Nephron progenitor cell (in vitro differentiated cells): Measurements from ENCODE around the gene SERPINE2.
A peak's percentile ranks its signal among the peaks of the same experiment; 100 is the strongest.

ENCODE experiments used
- DNase-seq: peaks from one replicate; pipeline ENCODE4 v3.0.0; 2021
- H3K27ac Mint-ChIP-seq: 2 replicates; pipeline ENCODE4 v1.8.0; 2021; ENCODE audit warnings: mild to moderate bottlenecking, moderate library complexity, mixed read lengths
- H3K27me3 Mint-ChIP-seq: 2 replicates; pipeline ENCODE4 v1.8.0; 2021; ENCODE audit warnings: mild to moderate bottlenecking, low read depth, mixed read lengths; ENCODE audit not compliant: poor library complexity
- H3K36me3 Mint-ChIP-seq: 2 replicates; pipeline ENCODE4 v1.8.0; 2021; ENCODE audit warnings: low read depth, mixed read lengths
- H3K4me1 Mint-ChIP-seq: 2 replicates; pipeline ENCODE4 v1.8.0; 2021; ENCODE audit warnings: mixed read lengths
- H3K4me3 Mint-ChIP-seq: 2 replicates; pipeline ENCODE4 v1.8.0; 2021; ENCODE audit warnings: mild to moderate bottlenecking, moderate library complexity, mixed read lengths
- H3K9me3 Mint-ChIP-seq: 2 replicates; pipeline ENCODE4 v1.8.0; 2021; ENCODE audit warnings: mild to moderate bottlenecking, moderate library complexity, mixed read lengths
- TF ChIP-seq, protein P1 (sequence below): fragments of 200-600 bp; sonication (generic); IDR thresholded peaks from 2 replicates; pipeline ENCODE4 v1.5.0; 2021; ENCODE audit warnings: antibody characterized with exemption

Gene SERPINE2

DNA sequence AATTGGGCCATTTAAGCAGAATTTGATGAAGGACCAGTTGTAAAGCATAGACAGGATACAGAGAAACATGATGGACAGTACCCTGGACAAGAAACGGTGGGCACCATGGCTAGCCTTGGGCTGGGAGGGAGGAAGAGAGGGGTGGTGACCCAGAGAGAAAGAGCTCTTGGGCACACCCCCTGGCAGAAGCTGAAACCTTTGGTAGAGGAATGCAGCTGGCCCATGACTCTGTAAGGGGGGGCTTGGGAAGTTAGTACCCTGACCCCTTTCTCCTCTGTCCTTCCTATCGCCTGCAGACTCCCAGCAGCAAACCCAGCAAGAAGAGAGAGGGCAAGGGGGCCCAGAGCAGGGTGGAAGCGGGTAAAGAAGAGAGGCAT lies 49.2 kb downstream of the SERPINE2 start:
- Mint-ChIP-seq H3K4me3 (no peak overlapping the region), H3K36me3 (peaks cover 5% of the 10 kb centered on the region), H3K9me3 (no peaks in the 10 kb centered on the region), H3K27ac (peak overlapping the region; percentile 83), H3K27me3 (no peaks in the 10 kb centered on the region), H3K4me1 (peaks cover 34% of the 10 kb centered on the region)
- no peak for DNase-seq
- TF ChIP-seq, protein P1, sequence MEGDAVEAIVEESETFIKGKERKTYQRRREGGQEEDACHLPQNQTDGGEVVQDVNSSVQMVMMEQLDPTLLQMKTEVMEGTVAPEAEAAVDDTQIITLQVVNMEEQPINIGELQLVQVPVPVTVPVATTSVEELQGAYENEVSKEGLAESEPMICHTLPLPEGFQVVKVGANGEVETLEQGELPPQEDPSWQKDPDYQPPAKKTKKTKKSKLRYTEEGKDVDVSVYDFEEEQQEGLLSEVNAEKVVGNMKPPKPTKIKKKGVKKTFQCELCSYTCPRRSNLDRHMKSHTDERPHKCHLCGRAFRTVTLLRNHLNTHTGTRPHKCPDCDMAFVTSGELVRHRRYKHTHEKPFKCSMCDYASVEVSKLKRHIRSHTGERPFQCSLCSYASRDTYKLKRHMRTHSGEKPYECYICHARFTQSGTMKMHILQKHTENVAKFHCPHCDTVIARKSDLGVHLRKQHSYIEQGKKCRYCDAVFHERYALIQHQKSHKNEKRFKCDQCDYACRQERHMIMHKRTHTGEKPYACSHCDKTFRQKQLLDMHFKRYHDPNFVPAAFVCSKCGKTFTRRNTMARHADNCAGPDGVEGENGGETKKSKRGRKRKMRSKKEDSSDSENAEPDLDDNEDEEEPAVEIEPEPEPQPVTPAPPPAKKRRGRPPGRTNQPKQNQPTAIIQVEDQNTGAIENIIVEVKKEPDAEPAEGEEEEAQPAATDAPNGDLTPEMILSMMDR, result no peak

DNA sequence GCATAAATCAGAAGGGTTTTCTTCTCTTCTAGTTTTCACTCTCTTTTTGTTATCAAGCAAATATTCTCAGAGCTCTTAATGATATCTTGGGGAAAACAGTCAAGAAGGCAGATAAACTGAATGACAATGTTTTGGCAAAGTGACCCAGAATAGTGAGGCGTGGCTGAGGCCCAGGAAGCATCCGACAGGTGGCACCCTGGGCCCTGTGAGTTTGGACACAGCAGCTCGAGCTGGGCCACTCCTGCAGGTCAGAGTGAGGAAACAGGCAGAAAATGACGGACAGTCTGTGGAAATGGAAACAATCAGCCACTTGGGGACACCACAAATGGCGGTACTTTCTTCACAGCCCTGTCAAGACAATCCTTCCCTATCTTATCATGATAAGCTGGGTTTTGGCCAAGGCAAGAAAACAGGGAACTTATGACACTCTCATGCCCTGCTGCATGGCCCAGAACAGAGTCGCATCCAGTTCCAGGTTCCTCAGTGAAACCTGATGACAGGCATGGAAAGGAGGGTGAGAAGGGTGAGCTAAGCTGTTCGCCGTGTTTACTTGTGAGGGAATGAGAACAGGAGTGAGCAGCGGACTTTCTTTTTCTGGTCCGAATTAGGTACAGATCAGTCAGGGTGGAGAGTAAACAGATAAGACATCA lies 49.8 kb downstream of the SERPINE2 start:
- Mint-ChIP-seq H3K36me3 (peaks cover 10% of the 10 kb centered on the region), H3K9me3 (no peaks in the 10 kb centered on the region), H3K4me3 (no peak overlapping the region), H3K27ac (peak overlapping the region; percentile 83), H3K27me3 (no peaks in the 10 kb centered on the region), H3K4me1 (peaks cover 31% of the 10 kb centered on the region)
- TF ChIP-seq, protein P1, result no peak
- DNase-seq, result no peak

DNA sequence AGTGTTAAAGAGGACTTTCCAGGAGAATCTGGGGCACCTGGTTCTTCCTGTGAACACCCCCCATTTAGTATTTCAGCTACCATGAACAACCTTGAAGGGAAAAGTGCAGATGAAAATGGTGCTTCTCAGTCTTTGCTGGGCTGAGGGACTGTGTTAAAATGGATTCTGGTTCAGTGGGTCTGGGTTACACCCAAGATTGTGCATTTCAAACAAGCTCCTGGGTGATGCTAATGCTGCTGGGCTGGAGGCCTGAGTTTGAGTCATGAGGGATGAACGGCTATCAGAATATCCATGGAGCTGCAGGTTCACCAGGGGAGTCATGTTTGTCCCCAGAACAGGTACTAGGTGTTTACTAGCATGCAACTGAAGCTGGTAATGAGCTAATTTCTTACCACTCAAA lies 57.8 kb downstream of the SERPINE2 start:
- Mint-ChIP-seq H3K9me3 (no peaks in the 10 kb centered on the region), H3K4me1 (no peaks in the 10 kb centered on the region), H3K4me3 (no peak overlapping the region), H3K27me3 (no peaks in the 10 kb centered on the region), H3K27ac (no peak overlapping the region), H3K36me3 (peaks cover 11% of the 10 kb centered on the region)
- DNase-seq, result no peak
- TF ChIP-seq, protein P1, result no peak

DNA sequence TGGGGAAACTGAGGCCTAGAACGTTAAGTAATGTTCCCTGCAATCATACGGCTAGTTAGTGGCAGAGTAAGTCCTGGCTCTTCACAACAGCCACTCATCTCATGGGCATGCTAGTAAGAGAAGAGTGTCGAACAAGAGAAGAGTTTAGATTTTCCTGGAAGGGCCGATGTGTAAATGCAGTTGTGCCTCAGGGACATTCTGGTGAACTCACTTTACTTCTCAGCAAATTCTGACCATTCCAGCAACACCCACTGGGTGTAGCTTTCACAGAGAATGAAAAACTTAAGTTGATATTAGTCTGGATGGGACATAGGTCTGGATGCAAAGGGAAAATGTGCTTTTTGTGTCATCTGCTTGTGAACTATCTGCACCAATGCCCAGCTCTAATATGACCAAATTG lies 58.3 kb downstream of the SERPINE2 start:
- Mint-ChIP-seq H3K36me3 (peaks cover 11% of the 10 kb centered on the region), H3K27ac (no peak overlapping the region), H3K4me3 (no peak overlapping the region), H3K4me1 (no peaks in the 10 kb centered on the region), H3K27me3 (no peaks in the 10 kb centered on the region), H3K9me3 (no peaks in the 10 kb centered on the region)
- no peak for DNase-seq
- TF ChIP-seq, protein P1, result no peak

DNA sequence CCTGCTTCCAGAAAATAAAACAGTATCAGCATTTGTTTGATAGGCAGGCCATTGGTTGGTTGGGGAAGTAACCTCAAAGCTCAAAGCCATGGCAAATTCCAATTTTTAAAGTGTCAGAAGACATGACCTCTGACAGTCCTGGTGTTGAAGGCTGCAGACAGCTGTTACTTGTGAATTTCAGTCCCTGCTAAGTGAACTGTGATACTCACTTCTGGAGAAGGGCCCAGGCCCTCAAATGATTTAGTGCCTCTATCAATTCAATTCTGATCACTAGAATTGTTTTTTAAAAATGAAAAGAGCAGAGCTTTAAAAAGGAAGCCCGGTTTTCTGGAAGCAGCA lies 58.7 kb downstream of the SERPINE2 start:
- no peak overlapping the region for H3K4me3 Mint-ChIP-seq
- H3K27me3 Mint-ChIP-seq, result no peaks in the 10 kb centered on the region
- TF ChIP-seq, protein P1, result no peak
- no peaks in the 10 kb centered on the region for H3K4me1 Mint-ChIP-seq
- no peak overlapping the region for H3K27ac Mint-ChIP-seq
- DNase-seq, result no peak
- H3K36me3 Mint-ChIP-seq, result peaks cover 11% of the 10 kb centered on the region
- no peaks in the 10 kb centered on the region for H3K9me3 Mint-ChIP-seq

DNA sequence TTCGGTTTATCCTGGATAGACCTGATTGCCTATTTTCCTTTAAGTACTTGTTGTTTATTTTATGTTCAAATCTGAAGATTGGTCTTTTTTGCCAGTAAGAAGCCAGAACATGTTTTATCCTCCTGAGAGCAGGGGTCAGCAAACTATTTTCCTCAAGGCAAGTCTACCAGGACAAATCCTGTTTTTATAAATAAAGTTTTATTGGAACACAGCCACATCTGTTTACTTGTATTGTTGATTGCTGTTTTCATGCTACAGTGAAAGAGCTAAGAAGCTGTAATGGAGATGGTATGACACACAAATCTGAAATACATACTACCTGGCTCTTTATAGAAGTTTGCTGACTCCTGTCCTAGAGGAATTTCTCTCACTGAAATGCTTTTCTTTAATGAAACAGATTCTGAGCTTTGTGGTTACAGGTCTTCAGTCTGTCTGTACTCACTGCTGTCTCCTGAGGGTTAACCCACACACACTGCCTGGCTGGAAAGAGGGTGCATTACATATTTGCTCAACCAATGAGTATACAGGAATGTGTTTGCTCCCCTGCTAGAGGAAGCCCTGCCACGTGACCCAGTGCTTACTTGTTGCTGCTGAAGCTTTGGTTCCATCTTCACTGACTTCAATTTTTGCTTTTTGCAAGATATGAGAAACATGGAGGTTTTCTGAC lies 59.2 kb downstream of the SERPINE2 start:
- no peak overlapping the region for H3K27ac Mint-ChIP-seq

More for the DNA sequence above, 59.2 kb downstream of the SERPINE2 start:
- no peaks in the 10 kb centered on the region for H3K4me1 Mint-ChIP-seq
- peaks cover 11% of the 10 kb centered on the region for H3K36me3 Mint-ChIP-seq
- TF ChIP-seq, protein P1, result no peak
- H3K27me3 Mint-ChIP-seq, result no peaks in the 10 kb centered on the region
- DNase-seq, result no peak
- no peaks in the 10 kb centered on the region for H3K9me3 Mint-ChIP-seq
- H3K4me3 Mint-ChIP-seq, result no peak overlapping the region
